ENCODE results near the gene KNDC1. TPM values are rescaled to one million over a fixed set of nuclear protein-coding genes. Genes with fewer than 3 reads are reported as not detected.

KNDC1 gene
- total and polyA plus RNA-seq, 2 of the 13 experiments (the other 11 are each of a cell fraction or from before 2014, with no cell fraction given) = 0.69 TPM; not detected in 1

- DNase-seq (ENCODE audit: low spot score) (no peak), FAIRE-seq (no peak), ATAC-seq (no peak)
- Histone ChIP-seq H3K36me3 (replicated peaks in 1 of 2; ENCODE audit: control insufficient read depth in 1 of 2, insufficient read depth in 2 of 2, low read length in 2 of 2) (no peaks in the 10 kb centered on the region), H3K4me2 (ENCODE audit: low read depth, low read length) (no peak overlapping the region), H3K27me3 (ENCODE audit: control insufficient read depth in 1 of 2, insufficient read depth in 2 of 2, low read length in 2 of 2) (peaks cover 3 to 15% of the 10 kb centered on the region in 2 experiments; a peak in 3 of 5 replicates), H3K4me3 (replicated peaks in 1 of 3; ENCODE audit: insufficient read depth in 1 of 3, low read depth in 2 of 3, low read length in 3 of 3) (no peak overlapping the region), H3K79me2 (ENCODE audit: insufficient read depth, low read length) (no peaks in the 10 kb centered on the region), H3K4me1 (ENCODE audit: insufficient read depth, low read length) (no peaks in the 10 kb centered on the region), H4K20me1 (ENCODE audit: insufficient read depth, low read length) (no peaks in the 10 kb centered on the region), H2AFZ (ENCODE audit: low read length) (no peak overlapping the region), H3K9me3 (ENCODE audit: low read length) (peaks cover 10% of the 10 kb centered on the region; the same call in 1 of the 2 replicates), H3K9ac (ENCODE audit: insufficient read depth, low read depth, low read length) (no peak overlapping the region), H3K27ac (ENCODE audit: extremely low read length, insufficient read depth, low read length) (no peak overlapping the region)
- POLR2A ChIA-PET = no interaction called here
- CTCF ChIA-PET (ENCODE audit: low intra/inter-chr PET ratio, low total read pairs) = no interaction called here
- intact Hi-C loops (cut with micrococcal nuclease; ENCODE audit: unreplicated experiment) = no loop called here
- BruUV-seq (replicated peaks) = no TSS peak
- in situ Hi-C loops (cut with HindIII; ENCODE audit: extremely low pct_ligation_motif_present, low pct_unique_long_range_greater_than_20kb) = no loop called here
- WGBS (ENCODE audit: low lambda C conversion rate) = 15% methylated on average over 3 of the region's 3 CpGs
- TF ChIP-seq EED (CRISPR knock-in tag; IDR thresholded peaks at IDR 0.05) (no peak), MAFF (IDR thresholded peaks at IDR 0.05; ENCODE audit: low read depth, low read length) (no peak), CENPT (CRISPR knock-in tag; IDR thresholded peaks at IDR 0.05; ENCODE audit: low read depth) (no peak), ZNF280D (CRISPR knock-in tag; IDR thresholded peaks at IDR 0.05) (no peak), RBAK (CRISPR knock-in tag; IDR thresholded peaks at IDR 0.05) (no peak), ZNF580 (CRISPR knock-in tag; IDR thresholded peaks at IDR 0.05; ENCODE audit: borderline replicate concordance, low read depth) (no peak), ZNF552 (CRISPR knock-in tag; IDR thresholded peaks at IDR 0.05; ENCODE audit: borderline replicate concordance) (no peak), ZNF24 (IDR thresholded peaks at IDR 0.05) (no peak), NFRKB (IDR thresholded peaks at IDR 0.05) (no peak), EEA1 (CRISPR knock-in tag; IDR thresholded peaks at IDR 0.05; ENCODE audit: borderline replicate concordance) (no peak), ELF1 (CRISPR knock-in tag; IDR thresholded peaks at IDR 0.05) (no peak), ZNF569 (CRISPR knock-in tag; IDR thresholded peaks at IDR 0.05; ENCODE audit: borderline replicate concordance) (no peak), JARID2 (CRISPR knock-in tag; IDR thresholded peaks at IDR 0.05; ENCODE audit: insufficient replicate concordance) (no peak), GMEB2 (CRISPR knock-in tag; IDR thresholded peaks at IDR 0.05; ENCODE audit: low read depth) (no peak), ZBTB44 (CRISPR knock-in tag; IDR thresholded peaks at IDR 0.05) (no peak), ZNF782 (CRISPR knock-in tag; IDR thresholded peaks at IDR 0.05; ENCODE audit: borderline replicate concordance) (no peak)
Observed at GRCh38 chr10:133174689-133175263, 14.8 kb downstream of the KNDC1 start.

Data from HepG2 (cell line).